Measurements from ENCODE around the gene TTC3.

Gene TTC3

DNA sequence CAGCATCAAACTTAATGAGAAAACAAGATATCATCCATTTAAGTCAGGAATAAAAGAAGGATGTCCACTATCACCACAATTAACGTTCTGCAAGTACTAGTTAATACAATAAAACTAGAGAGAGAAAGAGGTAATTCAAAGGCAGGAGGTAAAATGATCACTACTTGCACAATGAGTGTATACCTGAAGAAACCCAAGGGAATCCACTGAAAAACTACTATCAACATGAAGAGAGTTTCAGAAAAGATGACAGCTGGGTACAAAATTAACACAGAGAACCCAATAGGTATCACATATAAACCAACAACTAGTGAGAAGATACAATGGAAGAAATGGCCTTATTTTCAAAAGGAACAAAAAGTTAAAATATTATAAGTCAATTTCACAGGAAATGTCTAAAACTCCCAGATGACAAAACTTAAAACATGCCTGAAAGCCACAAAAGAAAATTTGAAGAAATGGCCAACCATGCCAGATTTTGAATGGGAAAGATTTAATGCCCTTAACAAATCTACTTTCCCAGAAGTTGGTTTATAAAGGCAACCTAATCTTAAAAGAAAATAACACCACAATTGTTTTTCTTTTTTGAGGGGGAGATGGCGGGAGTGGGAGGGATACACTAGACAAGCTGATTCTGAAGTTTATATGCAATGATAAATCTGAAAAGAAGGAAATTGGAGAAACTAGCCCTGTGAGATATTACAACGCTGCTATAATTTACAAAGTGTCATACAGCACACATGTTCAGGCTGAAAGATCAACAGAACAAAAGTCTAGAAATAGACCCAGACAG, 176.3 kb downstream of the TTC3 start:
- DNase-seq = no peak

DNA sequence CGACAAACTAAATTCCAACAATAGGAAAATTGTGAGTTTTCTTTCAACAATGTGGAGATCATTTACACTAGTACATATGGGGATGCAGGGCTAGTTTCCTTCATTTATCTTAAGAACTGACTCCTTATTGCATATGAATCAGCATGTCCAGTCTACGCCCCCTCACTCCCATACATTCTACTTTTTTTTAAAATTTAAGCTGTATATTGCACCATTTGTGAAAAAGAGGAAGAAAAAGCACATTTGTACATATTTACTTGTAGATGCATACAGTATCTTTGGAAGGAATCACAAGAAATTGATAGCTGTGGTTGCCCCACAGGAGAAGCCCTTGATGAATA, 178.2 kb downstream of the TTC3 start:
- DNase-seq = no peak

Data from hypothalamus (tissue), 51 donors.